ENCODE results near the gene SHC4. TPM values are rescaled to one million over a fixed set of nuclear protein-coding genes. Genes with fewer than 3 reads are reported as not detected.
A peak's percentile ranks its signal among the peaks of the same experiment; 100 is the strongest.

SHC4 gene
- total RNA-seq, 1 experiment from 2014 or later = 0.26 TPM

GRCh38 chr15:48869966-48870365 lies 93.8 kb downstream of the SHC4 start:
- ChIA-PET CTCF (interaction anchor here (1.0 to 1.5 kb wide), 3 partner anchors 94 to 106 kb away, joined by 3 read pairs; partner anchors contain the start of gene SHC4), POLR2A (interaction anchor here (1.4 kb wide), 1 partner anchor 285 kb away, joined by 3 read pairs; no protein-coding TSS in a partner anchor)
- Mint-ChIP-seq H3K4me1 (ENCODE audit: insufficient read depth, unreplicated experiment) (peaks cover 36% of the 10 kb centered on the region), H3K4me3 (ENCODE audit: unreplicated experiment) (no peak overlapping the region), H3K9me3 (ENCODE audit: unreplicated experiment) (no peaks in the 10 kb centered on the region), H3K36me3 (ENCODE audit: insufficient read depth, unreplicated experiment) (peaks cover 8% of the 10 kb centered on the region), H3K27ac (ENCODE audit: low read depth, unreplicated experiment) (no peak overlapping the region), H3K27me3 (ENCODE audit: insufficient read depth, unreplicated experiment) (no peaks in the 10 kb centered on the region)
- no TSS peak for BruUV-seq (replicated peaks)
- intact Hi-C loops (cut with micrococcal nuclease) = loop anchor here (2.0 kb wide), 1 partner anchor 751 kb away; the partner anchor contains the start of genes DTWD1 and FAM227B
- no peak for DNase-seq (ENCODE audit: unreplicated experiment)
- TF ChIP-seq CTCF (IDR thresholded peaks at IDR 0.05; ENCODE audit: unreplicated experiment) = no peak

GRCh38 chr15:48868536-48868935 lies 95.2 kb downstream of the SHC4 start:
- BruUV-seq (replicated peaks) = no TSS peak
- intact Hi-C loops (cut with micrococcal nuclease) = loop anchor here (2.0 kb wide), 1 partner anchor 752 kb away; the partner anchor contains the start of genes DTWD1 and FAM227B
- no peak overlapping the region for H3K4me3 Mint-ChIP-seq (ENCODE audit: unreplicated experiment)
- no peak for TF ChIP-seq CTCF (IDR thresholded peaks at IDR 0.05; ENCODE audit: unreplicated experiment)
- peaks cover 39% of the 10 kb centered on the region for H3K4me1 Mint-ChIP-seq (ENCODE audit: insufficient read depth, unreplicated experiment)
- DNase-seq (ENCODE audit: unreplicated experiment) = peak; percentile 78
- no peaks in the 10 kb centered on the region for H3K9me3 Mint-ChIP-seq (ENCODE audit: unreplicated experiment)
- ChIA-PET CTCF (interaction anchor here (0.7 to 3.9 kb wide), 4 partner anchors 10 to 277 kb away, joined by 3 to 21 read pairs (median 13); partner anchors contain the start of gene EID1), POLR2A (interaction anchor here (0.7 to 2.5 kb wide), 9 partner anchors 9 to 751 kb away, joined by 3 to 33 read pairs (median 4); partner anchors contain the start of genes CEP152, EID1, SECISBP2L and SHC4)
- H3K36me3 Mint-ChIP-seq (ENCODE audit: insufficient read depth, unreplicated experiment) = peaks cover 8% of the 10 kb centered on the region
- H3K27me3 Mint-ChIP-seq (ENCODE audit: insufficient read depth, unreplicated experiment) = no peaks in the 10 kb centered on the region
- H3K27ac Mint-ChIP-seq (ENCODE audit: low read depth, unreplicated experiment) = peak overlapping the region; percentile 82

- peaks cover 39% of the 10 kb centered on the region for H3K4me1 Mint-ChIP-seq (ENCODE audit: insufficient read depth, unreplicated experiment)
- BruUV-seq (replicated peaks) = no TSS peak
- H3K4me3 Mint-ChIP-seq (ENCODE audit: unreplicated experiment) = no peak overlapping the region
- no peaks in the 10 kb centered on the region for H3K27me3 Mint-ChIP-seq (ENCODE audit: insufficient read depth, unreplicated experiment)
- DNase-seq (ENCODE audit: unreplicated experiment) = peak; percentile 8
- peak overlapping the region; percentile 82 for H3K27ac Mint-ChIP-seq (ENCODE audit: low read depth, unreplicated experiment)
- no peak for TF ChIP-seq CTCF (IDR thresholded peaks at IDR 0.05; ENCODE audit: unreplicated experiment)
- ChIA-PET POLR2A (interaction anchor here (0.6 to 2.5 kb wide), 11 partner anchors 8 to 752 kb away, joined by 3 to 33 read pairs (median 4); partner anchors contain the start of genes CEP152, EID1, SECISBP2L and SHC4), CTCF (interaction anchor here (0.7 to 3.9 kb wide), 6 partner anchors 10 to 278 kb away, joined by 3 to 21 read pairs (median 5); partner anchors contain the start of gene EID1)
- intact Hi-C loops (cut with micrococcal nuclease) = loop anchor here (2.0 kb wide), 1 partner anchor 753 kb away; the partner anchor contains the start of genes DTWD1 and FAM227B
- peaks cover 8% of the 10 kb centered on the region for H3K36me3 Mint-ChIP-seq (ENCODE audit: insufficient read depth, unreplicated experiment)
- H3K9me3 Mint-ChIP-seq (ENCODE audit: unreplicated experiment) = no peaks in the 10 kb centered on the region
Measured at GRCh38 chr15:48868023-48868422, 95.7 kb downstream of the SHC4 start.

GRCh38 chr15:48866141-48866563 lies 97.6 kb downstream of the SHC4 start:
- CTCF ChIA-PET = interaction anchor here (0.9 to 3.9 kb wide), 6 partner anchors 11 to 110 kb away, joined by 3 to 21 read pairs (median 6); partner anchors contain the start of gene SHC4
- Mint-ChIP-seq H3K9me3 (ENCODE audit: unreplicated experiment) (no peaks in the 10 kb centered on the region), H3K27me3 (ENCODE audit: insufficient read depth, unreplicated experiment) (no peaks in the 10 kb centered on the region), H3K4me1 (ENCODE audit: insufficient read depth, unreplicated experiment) (peaks cover 39% of the 10 kb centered on the region), H3K4me3 (ENCODE audit: unreplicated experiment) (no peak overlapping the region), H3K27ac (ENCODE audit: low read depth, unreplicated experiment) (no peak overlapping the region), H3K36me3 (ENCODE audit: insufficient read depth, unreplicated experiment) (peaks cover 8% of the 10 kb centered on the region)
- no peak for TF ChIP-seq CTCF (IDR thresholded peaks at IDR 0.05; ENCODE audit: unreplicated experiment)
- POLR2A ChIA-PET = interaction anchor here (0.6 kb wide), 1 partner anchor 289 kb away, joined by 3 read pairs; the partner anchor contains the start of gene COPS2
- intact Hi-C loops (cut with micrococcal nuclease) = no loop called here
- no peak for DNase-seq (ENCODE audit: unreplicated experiment)
- BruUV-seq (replicated peaks) = no TSS peak
